HepG2 (cell line): ENCODE results near the gene ACO1. TPM values are rescaled to one million over a fixed set of nuclear protein-coding genes. Genes with fewer than 3 reads are reported as not detected.

Experiments
- ATAC-seq: fragments of 200-7000 bp; cut with Tn5 transposase; 3 replicates; pipeline ENCODE4 v1.9.1; 2020; ENCODE audit warnings: mild to moderate bottlenecking, moderate library complexity
- BruUV-seq: library from RNA; stranded (reverse); fragments of 400-500 nt; replicated peaks from 2 replicates; lab custom pipeline; 2021; lab: Mats Ljungman, UMichigan
- CTCF ChIA-PET: fragments of 300-600 bp; formaldehyde crosslinking; extraction: SDS; loops from one replicate; lab custom pipeline; 2021; ENCODE audit warnings: low total read pairs, inconsistent platforms, low intra/inter-chr PET ratio; lab: Yijun Ruan, JAX
- POLR2A ChIA-PET: fragments of 350-600 bp; sonication (Branson Sonifier 250); formaldehyde crosslinking; loops from one replicate; lab custom pipeline; 2020; ENCODE audit warnings: antibody characterized with exemption, inconsistent platforms; lab: Yijun Ruan, JAX
- DNase-seq: peaks from one replicate; pipeline ENCODE4 v3.0.0-alpha.2; 2015; ENCODE audit warnings: low spot score
- FAIRE-seq: peaks from 3 replicates; lab custom pipeline; 2011; peaks lifted over from hg19 to GRCh38; lab: Jason Lieb, UNC
- H2AFZ ChIP-seq: one replicate; pipeline ENCODE4 v1.6.1; 2011; ENCODE audit warnings: low read length, inconsistent platforms
- H3K27ac ChIP-seq: fragments of 300-600 bp; 3 replicates; pipeline ENCODE4 v1.8.0; 2011; ENCODE audit warnings: mixed run types, mild to moderate bottlenecking, mixed read lengths, low read length, inconsistent platforms; ENCODE audit not compliant: insufficient read depth; ENCODE audit errors: extremely low read length
- H3K27me3 ChIP-seq, 2 experiments: fragments of 200-600 bp in 1 of 2; 2 replicates in 1 of 2; 3 replicates in 1 of 2; pipeline versions ENCODE4 v1.6.0 to v1.8.0; 2011; ENCODE audit warnings: low read length in 2 of 2, mild to moderate bottlenecking in 2 of 2, moderate library complexity in 2 of 2, inconsistent platforms in 1 of 2; ENCODE audit not compliant: insufficient read depth in 2 of 2, control insufficient read depth in 1 of 2
- H3K36me3 ChIP-seq, 2 experiments: fragments of 200-600 bp in 1 of 2; replicated peaks in 1 of 2; 2 replicates in 1 of 2; 3 replicates in 1 of 2; pipeline versions ENCODE4 v1.5.1 to v1.8.0; 2011; ENCODE audit warnings: low read length in 2 of 2, inconsistent platforms in 1 of 2; ENCODE audit not compliant: insufficient read depth in 2 of 2, control insufficient read depth in 1 of 2
- H3K4me1 ChIP-seq: 2 replicates; pipeline ENCODE4 v1.5.1; 2012; ENCODE audit warnings: low read length, inconsistent platforms; ENCODE audit not compliant: insufficient read depth
- H3K4me2 ChIP-seq: 2 replicates; pipeline ENCODE4 v1.6.0; 2011; ENCODE audit warnings: low read depth, low read length, inconsistent platforms
- H3K4me3 ChIP-seq, 3 experiments: fragments of 200-600 bp in 1 of 3; sonication (generic), shearing (Covaris generic) in 1 of 3; replicated peaks in 1 of 3; 2 replicates each; pipeline ENCODE4 v1.5.1; 2011 to 2016; ENCODE audit warnings: low read length in 3 of 3, inconsistent platforms in 2 of 3, low read depth in 2 of 3, mild to moderate bottlenecking in 2 of 3, control low read depth in 1 of 3, mixed read lengths in 1 of 3; ENCODE audit not compliant: insufficient read depth in 1 of 3
- H3K79me2 ChIP-seq: one replicate; pipeline ENCODE4 v1.6.1; 2011; ENCODE audit warnings: low read length, inconsistent platforms; ENCODE audit not compliant: insufficient read depth
- H3K9ac ChIP-seq: 2 replicates; pipeline ENCODE4 v1.6.0; 2011; ENCODE audit warnings: mild to moderate bottlenecking, low read depth, low read length, inconsistent platforms; ENCODE audit not compliant: insufficient read depth
- H3K9me3 ChIP-seq: 2 replicates; pipeline ENCODE4 v1.5.1; 2012; ENCODE audit warnings: mild to moderate bottlenecking, low read length
- H4K20me1 ChIP-seq: 2 replicates; pipeline ENCODE4 v1.6.0; 2011; ENCODE audit warnings: inconsistent platforms, mild to moderate bottlenecking, low read length, moderate library complexity; ENCODE audit not compliant: insufficient read depth
- CREB1 ChIP-seq, 2 experiments: fragments of 450-650 bp in 1 of 2; IDR thresholded peaks; 2 replicates each; pipeline ENCODE4 v1.6.1; 2016 to 2017; ENCODE audit warnings: control low read depth in 1 of 2, mild to moderate bottlenecking in 1 of 2, missing compliant biosample characterization in 1 of 2, missing genetic modification characterization in 1 of 2
- JUNB ChIP-seq: sonication (generic); formaldehyde crosslinking; IDR thresholded peaks from 2 replicates; pipeline ENCODE4 v1.8.0; 2022; ENCODE audit warnings: missing genetic modification reagents, mild to moderate bottlenecking, borderline replicate concordance
- KAT7 ChIP-seq: IDR thresholded peaks from 2 replicates; pipeline ENCODE4 v1.6.1; 2018; ENCODE audit warnings: borderline replicate concordance, missing compliant biosample characterization
- KLF6 ChIP-seq: IDR thresholded peaks from 2 replicates; pipeline ENCODE4 v1.8.0; 2016; ENCODE audit warnings: missing biosample characterization, missing genetic modification reagents
- NBN ChIP-seq: fragments of 450-650 bp; conservative IDR thresholded peaks from 2 replicates; pipeline ENCODE4 v1.6.1; 2017
- NFE2L1 ChIP-seq: sonication (generic); formaldehyde crosslinking; IDR thresholded peaks from 2 replicates; pipeline ENCODE4 v1.4.0; 2020; ENCODE audit warnings: missing genetic modification reagents, mild to moderate bottlenecking, borderline replicate concordance
- SKI ChIP-seq: fragments of 450-650 bp; IDR thresholded peaks from one replicate; pipeline ENCODE4 v1.6.1; 2018; ENCODE audit warnings: mild to moderate bottlenecking; ENCODE audit not compliant: partially characterized antibody
- SMC3 ChIP-seq: IDR thresholded peaks from 2 replicates; pipeline ENCODE4 v1.6.1; 2011; ENCODE audit warnings: low read length, improper control_type of control experiment
- SOX6 ChIP-seq, 2 experiments: fragments of 450-650 bp in 1 of 2; sonication (generic) in 1 of 2; formaldehyde crosslinking in 1 of 2; IDR thresholded peaks; 2 replicates each; pipeline versions ENCODE4 v1.4.0 to v1.6.1; 2017 to 2020; ENCODE audit warnings: antibody characterized with exemption in 1 of 2, mild to moderate bottlenecking in 1 of 2, missing genetic modification reagents in 1 of 2
- SP140L ChIP-seq: sonication (generic); formaldehyde crosslinking; IDR thresholded peaks from 2 replicates; pipeline ENCODE4 v1.4.0; 2020; ENCODE audit warnings: missing genetic modification reagents, borderline replicate concordance
- TEAD3 ChIP-seq: optimal IDR thresholded peaks from 2 replicates; pipeline ENCODE3; 2016; ENCODE audit warnings: borderline replicate concordance
- XBP1 ChIP-seq: sonication (generic); formaldehyde crosslinking; IDR thresholded peaks from 2 replicates; pipeline ENCODE4 v1.5.0; 2020; ENCODE audit warnings: missing genetic modification reagents
- ZEB1 ChIP-seq: IDR thresholded peaks from 2 replicates; pipeline ENCODE4 v1.6.1; 2012; ENCODE audit warnings: mild to moderate bottlenecking, low read depth, inconsistent platforms; ENCODE audit not compliant: insufficient replicate concordance
- ZKSCAN5 ChIP-seq: sonication (generic); formaldehyde crosslinking; IDR thresholded peaks from 2 replicates; pipeline ENCODE4 v1.5.1; 2020; ENCODE audit warnings: mild to moderate bottlenecking, missing genetic modification reagents
- ZNF713 ChIP-seq: sonication (generic); formaldehyde crosslinking; IDR thresholded peaks from 2 replicates; pipeline ENCODE4 v1.4.0; 2020; ENCODE audit warnings: mild to moderate bottlenecking, missing genetic modification reagents
- WGBS: methylation state at CpG from one replicate; pipeline ENCODE4 v1.1.6; 2017; ENCODE audit warnings: low lambda C conversion rate; 5-methylcytosine and 5-hydroxymethylcytosine counted together
- in situ Hi-C: cut with HindIII; loops from 2 replicates; pipeline ENCODE4 v1.10.0; 2017; ENCODE audit warnings: low pct_unique_long_range_greater_than_20kb; ENCODE audit not compliant: extremely low pct_ligation_motif_present
- intact Hi-C: fragments of 100-400 bp; cut with micrococcal nuclease; formaldehyde crosslinking; loops from one replicate; pipeline ENCODE4 v1.10.0; 2022; ENCODE audit not compliant: unreplicated experiment
- polyA plus RNA-seq, 8 experiments: library from polyadenylated mRNA; depleted of rRNA in 3 of 8; stranded (reverse) in 7 of 8; unstranded in 1 of 8; fragments of >200 nt; fragmentation: Illumina TruSeq in 4 of 8; extraction: Trizol in 4 of 8; gene quantifications; 2 replicates each; pipeline versions ENCODE4 v1.2.1 to v1.2.3, GENCODE V29; 2011 to 2016; ENCODE audit warnings: low read depth in 4 of 8, missing spikeins in 1 of 8, mixed read lengths in 1 of 8; ENCODE audit not compliant: insufficient read depth in 1 of 8
- total RNA-seq, 5 experiments: library from RNA; depleted of rRNA; stranded (reverse); fragments of >200 nt; fragmentation: Illumina TruSeq; extraction: Trizol; gene quantifications; 2 replicates each; pipeline ENCODE4 v1.2.3, GENCODE V29; 2016; ENCODE audit warnings: low read depth in 1 of 5
- TF ChIP-seq, protein P1 (sequence below): IDR thresholded peaks from 2 replicates; pipeline ENCODE4 v1.4.0; 2020; ENCODE audit warnings: mild to moderate bottlenecking, missing genetic modification reagents
- TF ChIP-seq, protein P2 (sequence below): sonication (generic); formaldehyde crosslinking; conservative IDR thresholded peaks from 2 replicates; pipeline ENCODE4 v1.4.0; 2020; ENCODE audit warnings: mild to moderate bottlenecking, missing genetic modification reagents, moderate library complexity

The ACO1 gene
- total and polyA plus RNA-seq, 2 of the 13 experiments (the other 11 are each of a cell fraction or from before 2014, with no cell fraction given) = 20.1 to 48.2 TPM

GRCh38 chr9:32486839-32487562 lies 102.6 kb downstream of the ACO1 start:
- H3K4me3 ChIP-seq = no peak overlapping the region
- H3K9me3 ChIP-seq = no peaks in the 10 kb centered on the region
- BruUV-seq = no TSS peak
- FAIRE-seq = peak; percentile 66
- H3K36me3 ChIP-seq = peaks cover 3 to 38% of the 10 kb centered on the region in 2 experiments
- H2AFZ ChIP-seq = no peak overlapping the region
- peak; percentile 78 for DNase-seq
- H3K27me3 ChIP-seq = no peaks in the 10 kb centered on the region
- H4K20me1 ChIP-seq = no peaks in the 10 kb centered on the region
- intact Hi-C loops = loop anchor here (1.0 kb wide), 2 partner anchors 31 to 39 kb away; partner anchors contain the start of gene RIGI
- no peak overlapping the region for H3K27ac ChIP-seq
- in situ Hi-C loops = no loop called here
- H3K4me1 ChIP-seq = peaks cover 17% of the 10 kb centered on the region
- CTCF ChIA-PET = no interaction called here
- POLR2A ChIA-PET = interaction anchor here (0.6 to 1.7 kb wide), 3 partner anchors 40 to 103 kb away, joined by 3 to 13 read pairs (median 5); partner anchors contain the start of genes ACO1 and RIGI
- ATAC-seq = peak; percentile 96
- 35% methylated on average over 2 of the region's 2 CpGs for WGBS
- H3K79me2 ChIP-seq = no peaks in the 10 kb centered on the region
- H3K4me2 ChIP-seq = peak overlapping the region; percentile 35; the same call in 1 of the 2 replicates
- no peak overlapping the region for H3K9ac ChIP-seq
- TF ChIP-seq SOX6 (IDR thresholded peaks at IDR 0.05) (no peak), SOX6 (CRISPR knock-in tag; IDR thresholded peaks at IDR 0.05) (peak; percentile 49; the same call in 1 of the 2 replicates), ZNF713 (no peak), CREB1 (IDR thresholded peaks at IDR 0.05) (peak; percentile 50; the same call in 1 of the 2 replicates), CREB1 (CRISPR knock-in tag; IDR thresholded peaks at IDR 0.05) (no peak), ZEB1 (no peak), TEAD3 (CRISPR knock-in tag) (peak; percentile 61), NBN (no peak), SKI (peak; percentile 80), KLF6 (CRISPR knock-in tag) (no peak), NFE2L1 (CRISPR knock-in tag) (no peak), SMC3 (peak; percentile 12; the same call in 1 of the 2 replicates), JUNB (CRISPR knock-in tag) (no peak), XBP1 (CRISPR knock-in tag) (no peak), SP140L (no peak), ZKSCAN5 (CRISPR knock-in tag) (no peak), KAT7 (CRISPR knock-in tag) (no peak)
- TF ChIP-seq, protein P1, sequence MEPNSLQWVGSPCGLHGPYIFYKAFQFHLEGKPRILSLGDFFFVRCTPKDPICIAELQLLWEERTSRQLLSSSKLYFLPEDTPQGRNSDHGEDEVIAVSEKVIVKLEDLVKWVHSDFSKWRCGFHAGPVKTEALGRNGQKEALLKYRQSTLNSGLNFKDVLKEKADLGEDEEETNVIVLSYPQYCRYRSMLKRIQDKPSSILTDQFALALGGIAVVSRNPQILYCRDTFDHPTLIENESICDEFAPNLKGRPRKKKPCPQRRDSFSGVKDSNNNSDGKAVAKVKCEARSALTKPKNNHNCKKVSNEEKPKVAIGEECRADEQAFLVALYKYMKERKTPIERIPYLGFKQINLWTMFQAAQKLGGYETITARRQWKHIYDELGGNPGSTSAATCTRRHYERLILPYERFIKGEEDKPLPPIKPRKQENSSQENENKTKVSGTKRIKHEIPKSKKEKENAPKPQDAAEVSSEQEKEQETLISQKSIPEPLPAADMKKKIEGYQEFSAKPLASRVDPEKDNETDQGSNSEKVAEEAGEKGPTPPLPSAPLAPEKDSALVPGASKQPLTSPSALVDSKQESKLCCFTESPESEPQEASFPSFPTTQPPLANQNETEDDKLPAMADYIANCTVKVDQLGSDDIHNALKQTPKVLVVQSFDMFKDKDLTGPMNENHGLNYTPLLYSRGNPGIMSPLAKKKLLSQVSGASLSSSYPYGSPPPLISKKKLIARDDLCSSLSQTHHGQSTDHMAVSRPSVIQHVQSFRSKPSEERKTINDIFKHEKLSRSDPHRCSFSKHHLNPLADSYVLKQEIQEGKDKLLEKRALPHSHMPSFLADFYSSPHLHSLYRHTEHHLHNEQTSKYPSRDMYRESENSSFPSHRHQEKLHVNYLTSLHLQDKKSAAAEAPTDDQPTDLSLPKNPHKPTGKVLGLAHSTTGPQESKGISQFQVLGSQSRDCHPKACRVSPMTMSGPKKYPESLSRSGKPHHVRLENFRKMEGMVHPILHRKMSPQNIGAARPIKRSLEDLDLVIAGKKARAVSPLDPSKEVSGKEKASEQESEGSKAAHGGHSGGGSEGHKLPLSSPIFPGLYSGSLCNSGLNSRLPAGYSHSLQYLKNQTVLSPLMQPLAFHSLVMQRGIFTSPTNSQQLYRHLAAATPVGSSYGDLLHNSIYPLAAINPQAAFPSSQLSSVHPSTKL (CRISPR knock-in tag) = peak; percentile 72
- TF ChIP-seq, protein P2, sequence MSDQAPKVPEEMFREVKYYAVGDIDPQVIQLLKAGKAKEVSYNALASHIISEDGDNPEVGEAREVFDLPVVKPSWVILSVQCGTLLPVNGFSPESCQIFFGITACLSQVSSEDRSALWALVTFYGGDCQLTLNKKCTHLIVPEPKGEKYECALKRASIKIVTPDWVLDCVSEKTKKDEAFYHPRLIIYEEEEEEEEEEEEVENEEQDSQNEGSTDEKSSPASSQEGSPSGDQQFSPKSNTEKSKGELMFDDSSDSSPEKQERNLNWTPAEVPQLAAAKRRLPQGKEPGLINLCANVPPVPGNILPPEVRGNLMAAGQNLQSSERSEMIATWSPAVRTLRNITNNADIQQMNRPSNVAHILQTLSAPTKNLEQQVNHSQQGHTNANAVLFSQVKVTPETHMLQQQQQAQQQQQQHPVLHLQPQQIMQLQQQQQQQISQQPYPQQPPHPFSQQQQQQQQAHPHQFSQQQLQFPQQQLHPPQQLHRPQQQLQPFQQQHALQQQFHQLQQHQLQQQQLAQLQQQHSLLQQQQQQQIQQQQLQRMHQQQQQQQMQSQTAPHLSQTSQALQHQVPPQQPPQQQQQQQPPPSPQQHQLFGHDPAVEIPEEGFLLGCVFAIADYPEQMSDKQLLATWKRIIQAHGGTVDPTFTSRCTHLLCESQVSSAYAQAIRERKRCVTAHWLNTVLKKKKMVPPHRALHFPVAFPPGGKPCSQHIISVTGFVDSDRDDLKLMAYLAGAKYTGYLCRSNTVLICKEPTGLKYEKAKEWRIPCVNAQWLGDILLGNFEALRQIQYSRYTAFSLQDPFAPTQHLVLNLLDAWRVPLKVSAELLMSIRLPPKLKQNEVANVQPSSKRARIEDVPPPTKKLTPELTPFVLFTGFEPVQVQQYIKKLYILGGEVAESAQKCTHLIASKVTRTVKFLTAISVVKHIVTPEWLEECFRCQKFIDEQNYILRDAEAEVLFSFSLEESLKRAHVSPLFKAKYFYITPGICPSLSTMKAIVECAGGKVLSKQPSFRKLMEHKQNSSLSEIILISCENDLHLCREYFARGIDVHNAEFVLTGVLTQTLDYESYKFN (CRISPR knock-in tag) = peak; percentile 64
